MG63 (cell line): ENCODE results near the gene MYO1C. TPM values are rescaled to one million over a fixed set of nuclear protein-coding genes. Genes with fewer than 3 reads are reported as not detected.
"Not testable (repeated sequence)": the region's sequence is repeated elsewhere in the genome, so short reads cannot be mapped to it uniquely, and the experiment has no call there.

Experiments used
- DNase-seq: peaks from one replicate; pipeline ENCODE4 v3.0.0-alpha.2; 2020
- H3K27me3 ChIP-seq: fragments of 250-450 bp; sonication (Bioruptor Pico); 2 replicates; pipeline ENCODE4 v1.5.1; 2020; ENCODE audit warnings: mild to moderate bottlenecking, moderate library complexity
- H3K36me3 ChIP-seq: fragments of 250-450 bp; sonication (Bioruptor Pico); 2 replicates; pipeline ENCODE4 v1.5.1; 2020; ENCODE audit warnings: mild to moderate bottlenecking, moderate library complexity
- H3K4me3 ChIP-seq: fragments of 250-450 bp; sonication (Bioruptor Pico); 2 replicates; pipeline ENCODE4 v1.5.1; 2020; ENCODE audit warnings: mild to moderate bottlenecking, moderate library complexity
- H3K9me3 ChIP-seq: fragments of 250-450 bp; sonication (Bioruptor Pico); 2 replicates; pipeline ENCODE4 v1.5.1; 2020; ENCODE audit warnings: mild to moderate bottlenecking, moderate library complexity
- total RNA-seq: library from RNA; depleted of rRNA; stranded (reverse); fragments of >200 nt; shearing (Covaris generic); gene quantifications from 2 replicates; pipeline ENCODE4 v1.2.3, GENCODE V29; 2014; ENCODE audit warnings: low replicate concordance

Gene MYO1C
- total RNA-seq, 1 experiment from 2014 or later, result 75.2 TPM

GRCh38 chr17:1515640-1516387 lies 23.3 kb upstream of the MYO1C start:
- peak; percentile 59 for DNase-seq
- H3K27me3 ChIP-seq, result no peaks in the 10 kb centered on the region
- no peaks in the 10 kb centered on the region for H3K9me3 ChIP-seq
- peak overlapping the region; percentile 96 for H3K4me3 ChIP-seq
- no peaks in the 10 kb centered on the region for H3K36me3 ChIP-seq

DNA sequence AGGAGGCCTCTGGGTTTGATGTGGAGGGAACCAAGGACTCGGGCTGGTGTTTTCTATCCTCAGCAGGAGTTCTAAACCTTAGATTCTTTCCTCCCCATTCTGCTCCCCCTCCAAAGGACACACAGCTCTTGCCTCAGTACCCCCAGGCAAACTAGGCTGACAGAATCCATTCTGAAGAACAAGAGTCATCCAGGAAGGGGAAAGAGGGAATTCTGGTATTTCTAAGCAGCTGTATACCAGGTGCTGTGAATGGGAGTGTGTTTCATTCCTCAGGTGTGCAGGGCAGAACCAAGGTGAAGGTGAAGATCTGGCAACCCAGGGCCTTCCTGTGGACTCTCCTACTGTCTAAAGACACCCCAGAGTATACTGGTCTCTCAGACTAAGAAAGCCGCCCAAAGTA lies 19.9 kb upstream of the MYO1C start:
- Histone ChIP-seq H3K27me3 (no peaks in the 10 kb centered on the region), H3K4me3 (no peak overlapping the region), H3K36me3 (no peaks in the 10 kb centered on the region), H3K9me3 (no peaks in the 10 kb centered on the region)
- no peak for DNase-seq

- DNase-seq, result peak; percentile 63
- Histone ChIP-seq H3K4me3 (no peak overlapping the region), H3K36me3 (no peaks in the 10 kb centered on the region), H3K9me3 (no peaks in the 10 kb centered on the region), H3K27me3 (no peaks in the 10 kb centered on the region)
Measured at GRCh38 chr17:1511756-1512321, 19.4 kb upstream of the MYO1C start.

DNA sequence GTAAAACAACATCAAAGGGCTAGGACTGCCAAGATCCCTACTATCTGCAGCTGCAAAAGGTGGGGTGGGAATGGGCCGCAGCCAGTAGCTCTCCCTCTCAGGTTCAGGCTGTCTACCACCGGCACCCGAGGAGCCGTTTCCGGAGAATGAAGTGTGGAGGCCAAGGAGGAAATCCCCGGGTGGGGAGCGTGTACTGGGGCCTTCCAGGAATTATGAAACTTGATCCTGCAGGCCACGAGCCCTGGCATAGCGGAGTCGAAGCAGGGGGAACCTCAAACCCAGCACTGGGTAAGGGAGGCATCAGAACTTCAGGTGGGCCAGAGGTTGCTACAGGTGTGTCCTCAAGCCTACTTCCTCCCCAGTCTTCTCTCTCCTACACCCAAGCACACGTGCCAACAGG lies 18.8 kb upstream of the MYO1C start:
- DNase-seq, result no peak
- Histone ChIP-seq H3K36me3 (no peaks in the 10 kb centered on the region), H3K27me3 (no peaks in the 10 kb centered on the region), H3K9me3 (no peaks in the 10 kb centered on the region), H3K4me3 (no peak overlapping the region)

GRCh38 chr17:1509290-1509881 lies 16.9 kb upstream of the MYO1C start:
- Histone ChIP-seq H3K36me3 (no peaks in the 10 kb centered on the region), H3K27me3 (no peaks in the 10 kb centered on the region), H3K4me3 (no peak overlapping the region), H3K9me3 (no peaks in the 10 kb centered on the region)
- DNase-seq, result no peak

DNA sequence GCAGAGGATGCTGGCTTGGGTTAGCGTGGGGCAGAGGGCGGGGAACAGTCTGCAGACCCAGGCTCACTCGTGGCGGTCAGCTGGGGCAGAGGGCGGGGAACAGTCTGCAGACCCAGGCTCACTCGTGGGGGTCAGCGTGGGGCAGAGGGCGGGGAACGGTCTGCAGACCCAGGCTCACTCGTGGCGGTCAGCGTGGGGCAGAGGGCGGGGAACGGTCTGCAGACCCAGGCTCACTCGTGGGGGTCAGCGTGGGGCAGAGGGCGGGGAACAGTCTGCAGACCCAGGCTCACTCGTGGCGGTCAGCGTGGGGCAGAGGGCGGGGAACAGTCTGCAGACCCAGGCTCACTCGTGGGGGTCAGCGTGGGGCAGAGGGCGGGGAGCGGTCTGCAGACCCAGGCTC lies 16.2 kb upstream of the MYO1C start:
- H3K9me3 ChIP-seq, H3K4me3 ChIP-seq, H3K36me3 ChIP-seq, DNase-seq, H3K27me3 ChIP-seq: not testable (repeated sequence)

DNA sequence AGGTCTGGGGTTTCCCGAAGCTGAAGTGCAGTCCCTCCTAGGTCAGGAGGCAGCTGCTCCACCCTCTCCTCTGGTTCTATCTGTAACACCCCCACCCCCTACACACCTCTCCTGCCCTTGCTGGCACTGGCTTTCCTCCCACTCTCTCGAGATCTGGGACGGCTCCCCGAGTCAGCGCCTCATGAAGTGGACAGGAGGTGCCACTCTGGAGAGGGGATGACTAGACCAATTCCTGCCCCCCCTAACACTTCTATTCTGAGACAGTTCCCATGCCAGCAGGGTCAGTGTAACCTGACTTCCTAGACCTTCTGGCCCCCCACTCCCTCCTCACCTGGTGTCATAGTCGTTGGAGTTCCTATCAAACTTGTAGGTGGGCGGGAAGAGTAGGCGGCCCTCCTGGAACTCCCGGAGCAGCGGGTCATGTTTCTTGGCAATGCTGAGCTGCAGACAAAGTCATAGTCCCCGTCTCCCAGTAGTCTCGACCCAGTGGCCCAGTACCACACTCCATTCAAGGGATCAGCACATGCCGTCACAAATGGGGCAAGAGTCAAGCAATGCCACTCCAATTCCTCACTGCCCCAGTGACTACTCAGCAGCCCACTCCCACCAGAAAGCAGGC lies 14.3 kb upstream of the MYO1C start:
- H3K9me3 ChIP-seq, result no peaks in the 10 kb centered on the region
- H3K36me3 ChIP-seq, result no peaks in the 10 kb centered on the region
- H3K4me3 ChIP-seq, result no peak overlapping the region
- no peaks in the 10 kb centered on the region for H3K27me3 ChIP-seq
- no peak for DNase-seq

GRCh38 chr17:1505586-1505985 lies 13.1 kb upstream of the MYO1C start:
- Histone ChIP-seq H3K9me3 (no peaks in the 10 kb centered on the region), H3K36me3 (no peaks in the 10 kb centered on the region), H3K27me3 (no peaks in the 10 kb centered on the region), H3K4me3 (no peak overlapping the region)
- no peak for DNase-seq

DNA sequence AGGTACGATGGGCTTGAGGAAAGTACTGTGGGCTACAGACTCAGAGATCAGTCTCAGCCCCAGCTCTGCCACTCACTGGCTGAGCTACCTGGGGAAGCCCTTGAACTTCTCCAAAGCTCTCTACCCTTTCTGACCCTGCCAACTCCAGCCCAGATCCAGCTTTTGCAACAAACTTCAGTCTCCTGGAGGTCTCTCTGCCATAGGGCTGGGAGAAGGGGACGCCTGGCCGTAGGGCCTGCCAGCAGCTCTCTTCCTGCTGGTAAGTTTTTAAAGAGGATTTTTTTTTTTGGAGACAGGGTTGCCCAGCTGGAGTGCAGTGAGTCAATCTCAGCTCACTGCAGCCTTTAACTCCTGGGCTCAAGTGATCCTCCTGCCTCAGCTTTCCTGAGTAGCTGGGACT lies 12.4 kb upstream of the MYO1C start:
- no peaks in the 10 kb centered on the region for H3K36me3 ChIP-seq
- no peak for DNase-seq
- no peak overlapping the region for H3K4me3 ChIP-seq
- H3K9me3 ChIP-seq, result no peaks in the 10 kb centered on the region
- no peaks in the 10 kb centered on the region for H3K27me3 ChIP-seq

DNA sequence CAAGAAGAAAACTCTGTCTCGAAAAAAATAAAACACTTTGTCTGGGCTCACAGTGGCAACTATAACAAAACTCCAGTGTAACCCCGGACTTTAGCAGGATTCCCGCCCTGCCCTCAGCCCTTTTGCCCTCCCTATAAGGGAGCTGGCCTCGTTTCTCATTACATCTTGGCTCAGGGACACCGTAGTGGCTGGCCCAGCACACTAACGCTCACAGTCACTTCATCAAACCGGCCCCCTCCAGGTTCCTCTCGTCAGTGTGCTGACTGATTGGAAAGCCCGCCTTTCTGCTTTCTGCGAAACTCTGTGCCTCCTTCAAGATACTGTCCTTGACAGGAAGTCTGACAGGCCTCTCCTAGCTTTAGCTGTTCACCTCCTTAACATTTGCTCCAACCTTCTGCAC lies 11.2 kb upstream of the MYO1C start:
- no peak for DNase-seq

DNA sequence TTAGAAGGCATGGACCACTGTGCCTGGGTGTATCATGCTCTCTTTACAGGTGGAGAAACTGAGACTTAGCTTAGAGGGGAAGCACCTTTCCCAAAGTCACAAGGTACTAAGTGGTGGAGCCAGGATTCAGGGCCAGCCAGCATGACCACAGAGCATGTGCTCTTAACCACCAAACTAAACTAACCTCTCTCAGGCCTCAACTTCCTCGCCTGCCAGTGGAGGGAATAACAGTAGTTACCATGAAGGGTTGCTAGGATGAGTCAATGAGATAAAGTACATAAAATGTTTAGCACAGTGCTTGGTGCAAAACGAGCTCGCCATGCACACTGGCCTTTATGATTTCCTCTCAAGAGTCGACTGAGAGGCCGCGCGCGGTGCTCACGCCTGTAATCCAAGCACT lies 6.4 kb upstream of the MYO1C start:
- Histone ChIP-seq H3K4me3 (no peak overlapping the region), H3K9me3 (no peaks in the 10 kb centered on the region), H3K27me3 (no peaks in the 10 kb centered on the region), H3K36me3 (no peaks in the 10 kb centered on the region)
- no peak for DNase-seq

More for the DNA sequence above, 11.2 kb upstream of the MYO1C start:
- Histone ChIP-seq H3K4me3 (no peak overlapping the region), H3K9me3 (no peaks in the 10 kb centered on the region), H3K36me3 (no peaks in the 10 kb centered on the region), H3K27me3 (no peaks in the 10 kb centered on the region)

DNA sequence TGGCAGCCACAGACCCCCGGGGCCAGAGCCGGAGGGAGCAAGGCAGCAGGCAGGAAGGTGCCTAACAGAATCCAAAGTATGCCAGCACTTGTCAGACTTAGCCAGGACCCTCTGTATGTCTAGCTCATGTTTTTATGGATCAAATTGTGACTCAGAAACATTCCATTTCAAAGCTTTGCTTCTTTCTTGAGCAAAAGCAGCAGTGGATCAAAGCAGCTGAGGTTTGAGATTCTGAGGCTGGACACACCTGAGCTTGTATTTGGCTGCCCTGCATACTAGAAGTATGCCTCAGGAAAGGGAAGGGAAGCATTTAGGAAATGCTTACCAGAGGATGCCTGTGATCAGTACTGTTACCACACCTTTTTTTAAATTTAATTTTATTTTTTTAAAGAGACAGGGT lies 5.7 kb upstream of the MYO1C start:
- Histone ChIP-seq H3K36me3 (no peaks in the 10 kb centered on the region), H3K9me3 (no peaks in the 10 kb centered on the region), H3K4me3 (no peak overlapping the region), H3K27me3 (no peaks in the 10 kb centered on the region)
- no peak for DNase-seq

DNA sequence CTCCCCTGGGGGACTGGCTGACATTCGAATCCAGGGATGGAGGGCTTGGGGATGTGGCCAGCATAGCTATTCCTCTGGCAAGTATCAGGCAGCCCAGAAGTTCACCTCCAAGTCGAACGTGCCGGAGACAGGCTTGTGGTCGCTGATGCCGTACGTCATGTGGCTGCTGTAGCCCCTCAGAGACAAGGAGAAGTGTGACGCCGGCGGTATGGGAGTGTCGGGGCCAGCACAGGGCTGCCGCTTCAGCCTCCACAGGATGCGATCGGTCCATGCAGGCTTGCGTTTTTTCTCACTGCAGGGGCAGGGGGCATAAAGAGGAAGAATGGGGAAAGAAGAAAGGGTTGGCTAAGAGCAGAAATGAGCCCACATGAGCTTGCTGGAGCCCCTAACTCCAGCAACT lies 5.3 kb upstream of the MYO1C start:
- no peaks in the 10 kb centered on the region for H3K9me3 ChIP-seq
- H3K4me3 ChIP-seq, result no peak overlapping the region
- DNase-seq, result no peak
- H3K36me3 ChIP-seq, result no peaks in the 10 kb centered on the region
- H3K27me3 ChIP-seq, result no peaks in the 10 kb centered on the region

DNA sequence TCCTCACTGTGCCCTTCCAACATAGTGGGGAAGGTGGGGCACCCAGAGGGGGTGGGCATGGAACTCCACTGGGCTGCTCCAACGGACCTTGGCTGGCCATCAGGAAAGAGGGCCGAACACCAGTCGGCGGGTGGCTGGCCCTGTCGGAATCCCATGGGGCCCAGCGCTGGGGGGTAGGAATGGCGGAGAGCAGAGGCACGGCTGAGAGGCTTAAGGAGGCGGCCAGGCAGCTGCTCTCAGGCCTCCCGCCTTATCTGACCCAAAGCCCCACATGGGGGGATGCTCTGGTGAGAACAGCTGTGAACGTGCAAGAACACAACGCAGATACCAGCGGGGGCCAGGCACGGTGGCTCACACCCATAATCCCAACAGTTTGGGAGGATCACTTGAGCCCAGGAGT lies 4.4 kb upstream of the MYO1C start:
- no peak for DNase-seq
- H3K9me3 ChIP-seq, result no peaks in the 10 kb centered on the region
- H3K27me3 ChIP-seq, result no peaks in the 10 kb centered on the region
- H3K36me3 ChIP-seq, result no peaks in the 10 kb centered on the region
- H3K4me3 ChIP-seq, result no peak overlapping the region

- Histone ChIP-seq H3K4me3 (no peak overlapping the region), H3K9me3 (no peaks in the 10 kb centered on the region), H3K27me3 (no peaks in the 10 kb centered on the region), H3K36me3 (no peaks in the 10 kb centered on the region)
- DNase-seq, result peak; percentile 52
Measured at GRCh38 chr17:1495265-1495989, 2.9 kb upstream of the MYO1C start.

- Histone ChIP-seq H3K27me3 (no peaks in the 10 kb centered on the region), H3K9me3 (no peaks in the 10 kb centered on the region), H3K36me3 (no peaks in the 10 kb centered on the region)
Measured at GRCh38 chr17:1494736-1495253, 2.3 kb upstream of the MYO1C start.

DNA sequence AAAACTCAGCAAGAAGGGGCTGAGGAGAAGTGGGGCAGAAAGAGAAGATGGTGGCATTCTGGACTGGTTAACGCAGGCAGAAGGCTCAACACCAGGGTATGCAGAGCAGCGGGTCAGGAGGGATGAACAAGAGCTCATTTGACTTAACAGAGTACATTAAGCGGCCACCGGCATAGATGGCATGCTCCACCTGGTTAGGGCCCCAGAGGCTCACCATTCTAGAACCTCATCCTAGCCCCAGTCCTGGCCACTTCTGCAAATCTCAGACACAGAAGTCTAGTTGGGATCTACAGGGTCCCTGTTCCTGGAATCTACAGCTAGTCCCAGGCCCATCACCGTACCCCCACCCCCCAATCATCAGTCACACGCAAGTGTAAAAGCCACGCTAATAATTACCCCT lies 1.7 kb upstream of the MYO1C start:
- H3K27me3 ChIP-seq, result no peaks in the 10 kb centered on the region
- no peak for DNase-seq
- no peaks in the 10 kb centered on the region for H3K9me3 ChIP-seq
- H3K4me3 ChIP-seq, result no peak overlapping the region
- H3K36me3 ChIP-seq, result no peaks in the 10 kb centered on the region

More at GRCh38 chr17:1494736-1495253, 2.3 kb upstream of the MYO1C start:
- H3K4me3 ChIP-seq, result no peak overlapping the region
- DNase-seq, result no peak
